Measurements from ENCODE around the gene PANK2.

DNA sequence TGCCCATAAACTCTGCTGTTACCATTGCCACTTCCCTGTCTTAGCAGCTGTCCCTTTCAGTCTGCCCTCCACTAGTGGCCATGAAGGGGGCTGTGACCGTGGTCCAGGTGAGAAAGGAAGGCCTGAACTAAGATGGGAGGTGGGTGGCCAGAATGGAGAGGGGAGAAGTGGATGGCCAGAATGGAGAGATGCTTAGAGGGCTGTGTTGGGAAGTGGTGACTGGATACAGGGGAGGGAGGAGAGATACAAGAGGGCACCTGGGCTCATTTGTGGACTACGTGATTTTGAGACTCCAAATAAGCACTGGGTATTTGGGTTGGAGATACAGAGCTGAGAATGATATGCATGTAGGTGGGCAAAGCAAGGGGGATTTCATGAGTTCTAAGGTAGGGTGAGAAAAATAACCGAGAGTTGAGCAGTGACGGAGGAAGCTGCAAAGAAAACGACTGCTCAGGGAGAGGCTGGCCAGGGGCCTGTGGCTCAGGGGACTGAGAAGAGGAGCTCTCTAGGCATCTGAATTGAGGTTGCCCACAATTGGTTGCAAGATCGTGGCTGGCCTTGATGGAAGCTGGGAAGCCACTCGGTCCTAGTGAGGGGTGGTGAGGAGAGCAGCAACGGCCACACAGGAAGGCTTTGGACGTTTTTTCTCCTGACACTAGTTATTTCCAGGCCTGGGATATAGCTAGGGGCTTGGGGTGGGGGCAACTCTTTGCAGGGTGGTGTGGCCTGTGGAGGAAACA, 36.9 kb downstream of the PANK2 start:
- TF ChIP-seq CTCF (IDR thresholded peaks at IDR 0.05), result no peak
- TF ChIP-seq ZFX (IDR thresholded peaks at IDR 0.05; ENCODE audit: borderline replicate concordance), result no peak

Data from 22Rv1 (cell line).